Ovary (tissue), 1 donor: ENCODE data around the gene LCN10.

Experiments used
- EP300 ChIP-seq: sonication (generic); formaldehyde crosslinking; IDR thresholded peaks from one replicate; pipeline ENCODE4 v1.6.1; 2017; ENCODE audit warnings: antibody characterized with exemption
- POLR2A ChIP-seq: fragments of 450-650 bp; IDR thresholded peaks from one replicate; pipeline ENCODE4 v1.6.1; 2017; ENCODE audit warnings: antibody characterized with exemption, mild to moderate bottlenecking, moderate library complexity

DNA sequence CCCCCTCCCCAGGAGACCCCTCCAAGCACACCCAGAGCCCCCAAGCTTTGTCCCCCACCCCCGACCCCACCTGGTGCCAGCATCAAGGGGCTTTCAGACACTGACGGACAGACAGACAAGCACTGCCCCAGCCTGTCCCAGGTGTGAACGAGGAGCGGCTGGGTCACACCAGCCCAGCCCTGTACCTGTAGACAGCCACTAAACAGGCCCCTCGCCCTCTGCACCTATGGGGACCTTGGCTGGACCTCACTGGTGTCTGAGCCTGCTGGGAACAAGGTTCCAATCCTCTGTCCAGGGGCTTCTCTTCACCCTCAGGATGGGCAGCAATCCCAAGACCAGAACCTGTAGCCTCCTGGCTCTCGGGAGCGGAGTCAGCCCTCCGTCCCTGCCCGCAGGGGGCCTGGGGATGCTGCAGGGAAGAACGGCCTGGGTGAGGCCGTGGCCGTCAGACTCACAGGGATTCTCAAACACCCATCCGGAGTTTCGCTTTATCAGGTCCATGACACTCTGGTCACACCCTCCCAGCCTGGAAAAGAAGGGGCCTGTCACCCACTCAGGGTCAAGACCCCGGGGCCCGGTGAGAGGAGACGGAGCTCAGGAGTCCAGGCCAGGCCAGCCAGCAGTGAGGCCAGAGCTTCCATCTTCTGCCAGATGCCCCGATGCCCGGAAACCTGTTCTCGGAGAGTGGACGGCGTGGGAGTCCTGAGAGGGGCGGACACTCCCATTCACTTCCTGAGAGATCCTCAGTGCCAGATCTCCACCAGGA, 2.8 kb upstream of the LCN10 start:
- no peak for TF ChIP-seq POLR2A
- no peak for TF ChIP-seq EP300
